IMR-90 (cell line): ENCODE data around the gene PLEKHG1. TPM values are rescaled to one million over a fixed set of nuclear protein-coding genes. Genes with fewer than 3 reads are reported as not detected.

Source experiments
- ATAC-seq: fragments of 200-7000 bp; cut with Tn5 transposase; 2 replicates; pipeline ENCODE4 v1.9.1; 2020; ENCODE audit warnings: low read depth, mild to moderate bottlenecking, moderate library complexity
- BruUV-seq: library from RNA; stranded (reverse); fragments of 400-500 nt; replicated peaks from 2 replicates; lab custom pipeline; 2021; lab: Mats Ljungman, UMichigan
- CTCF ChIA-PET: fragments of 300-600 bp; formaldehyde crosslinking; extraction: SDS; loops from one replicate; lab custom pipeline; 2021; ENCODE audit warnings: antibody characterized with exemption; lab: Yijun Ruan, JAX
- POLR2A ChIA-PET: fragments of 300-600 bp; sonication (Branson Sonifier 250); formaldehyde crosslinking; loops from one replicate; lab custom pipeline; 2022; ENCODE audit warnings: antibody characterized with exemption; ENCODE audit not compliant: unreplicated experiment; lab: Charles Lee
- DNase-seq: peaks from one replicate; pipeline ENCODE4 v3.0.0; 2013
- H2AFZ ChIP-seq: replicated peaks from 2 replicates; pipeline ENCODE3; 2013; ENCODE audit warnings: low read length, mild to moderate bottlenecking; ENCODE audit not compliant: poor library complexity
- H2AK5ac ChIP-seq: 2 replicates; pipeline ENCODE4 v1.6.1; 2013; ENCODE audit warnings: low read depth, low read length, inconsistent platforms
- H2AK9ac ChIP-seq: replicated peaks from 2 replicates; pipeline ENCODE3; 2013; ENCODE audit warnings: mild to moderate bottlenecking, low read depth, low read length, moderate library complexity; ENCODE audit not compliant: poor library complexity
- H2BK120ac ChIP-seq: 2 replicates; pipeline ENCODE4 v1.6.1; 2013; ENCODE audit warnings: low read depth, low read length, inconsistent platforms
- H2BK15ac ChIP-seq: 3 replicates; pipeline ENCODE4 v1.6.1; 2013; ENCODE audit warnings: low read depth, low read length, inconsistent platforms
- H2BK20ac ChIP-seq: 2 replicates; pipeline ENCODE4 v1.6.1; 2013; ENCODE audit warnings: low read depth, mild to moderate bottlenecking, inconsistent platforms, low read length, moderate library complexity
- H2BK5ac ChIP-seq: 2 replicates; pipeline ENCODE4 v1.6.1; 2013; ENCODE audit warnings: mild to moderate bottlenecking, low read depth, low read length, inconsistent platforms; ENCODE audit not compliant: poor library complexity, severe bottlenecking
- H3K14ac ChIP-seq: replicated peaks from 2 replicates; pipeline ENCODE4 v1.6.1; 2013; ENCODE audit warnings: low read depth, low read length, inconsistent platforms
- H3K18ac ChIP-seq: 2 replicates; pipeline ENCODE4 v1.6.1; 2013; ENCODE audit warnings: low read depth, low read length, control low read depth
- H3K23ac ChIP-seq: 2 replicates; pipeline ENCODE4 v1.6.1; 2013; ENCODE audit warnings: low read depth, low read length, inconsistent platforms
- H3K27ac ChIP-seq: 2 replicates; pipeline ENCODE4 v1.5.1; 2013; ENCODE audit warnings: mild to moderate bottlenecking, control low read depth, low read length; ENCODE audit not compliant: insufficient read depth
- H3K27me3 ChIP-seq: 2 replicates; pipeline ENCODE4 v1.6.1; 2013; ENCODE audit warnings: low read length; ENCODE audit not compliant: control insufficient read depth, insufficient read depth
- H3K36me3 ChIP-seq: 2 replicates; pipeline ENCODE4 v1.6.1; 2013; ENCODE audit warnings: low read length, mixed read lengths; ENCODE audit not compliant: control insufficient read depth, insufficient read depth
- H3K4ac ChIP-seq: 2 replicates; pipeline ENCODE4 v1.6.1; 2013; ENCODE audit warnings: low read depth, low read length, inconsistent platforms
- H3K4me1 ChIP-seq: 2 replicates; pipeline ENCODE4 v1.6.1; 2013; ENCODE audit warnings: low read length, mixed read lengths; ENCODE audit not compliant: control insufficient read depth, insufficient read depth
- H3K4me2 ChIP-seq: 2 replicates; pipeline ENCODE4 v1.6.1; 2013; ENCODE audit warnings: low read depth, mild to moderate bottlenecking, control low read depth, low read length, moderate library complexity
- H3K4me3 ChIP-seq: 2 replicates; pipeline ENCODE4 v1.5.1; 2013; ENCODE audit warnings: low read depth, mild to moderate bottlenecking, control low read depth, low read length, moderate library complexity; ENCODE audit not compliant: insufficient read depth
- H3K56ac ChIP-seq: 2 replicates; pipeline ENCODE4 v1.6.1; 2013; ENCODE audit warnings: low read length, inconsistent platforms; ENCODE audit not compliant: insufficient read depth; ENCODE audit errors: extremely low read depth
- H3K79me1 ChIP-seq, 2 experiments: 2 replicates each; pipeline ENCODE4 v1.6.1; 2013; ENCODE audit warnings: low read length in 2 of 2, inconsistent platforms in 1 of 2, low read depth in 1 of 2
- H3K9ac ChIP-seq: 2 replicates; pipeline ENCODE4 v1.6.1; 2013; ENCODE audit warnings: low read depth, low read length, control low read depth
- H3K9me1 ChIP-seq: 2 replicates; pipeline ENCODE4 v1.6.1; 2013; ENCODE audit warnings: low read length, inconsistent platforms; ENCODE audit not compliant: insufficient read depth
- H3K9me3 ChIP-seq: 2 replicates; pipeline ENCODE4 v1.6.1; 2013; ENCODE audit warnings: low read length; ENCODE audit not compliant: control insufficient read depth, insufficient read depth
- H4K20me1 ChIP-seq: 2 replicates; pipeline ENCODE4 v1.6.1; 2013; ENCODE audit warnings: low read length, inconsistent platforms; ENCODE audit not compliant: insufficient read depth
- H4K5ac ChIP-seq: 2 replicates; pipeline ENCODE4 v1.6.1; 2013; ENCODE audit warnings: mild to moderate bottlenecking, low read depth, low read length, control low read depth
- H4K8ac ChIP-seq, 2 experiments: 2 replicates each; pipeline ENCODE4 v1.6.1; 2013; ENCODE audit warnings: low read depth in 2 of 2, low read length in 2 of 2, control low read depth in 1 of 2, inconsistent platforms in 1 of 2
- H4K91ac ChIP-seq: 2 replicates; pipeline ENCODE4 v1.6.1; 2013; ENCODE audit warnings: low read depth, low read length, inconsistent platforms; ENCODE audit not compliant: insufficient read depth
- CEBPB ChIP-seq: IDR thresholded peaks from 2 replicates; pipeline ENCODE4 v1.6.1; 2012; ENCODE audit warnings: low read depth, low read length, improper control_type of control experiment
- CHD1 ChIP-seq: IDR thresholded peaks from 2 replicates; pipeline ENCODE4 v1.6.1; 2012; ENCODE audit warnings: low read depth, low read length, improper control_type of control experiment
- FOS ChIP-seq: fragments of 150-350 bp; IDR thresholded peaks from 2 replicates; pipeline ENCODE4 v1.6.1; 2016; ENCODE audit warnings: low read depth, low read length
- MAZ ChIP-seq: IDR thresholded peaks from 2 replicates; pipeline ENCODE4 v1.6.1; 2012; ENCODE audit warnings: low read depth, mild to moderate bottlenecking, low read length, improper control_type of control experiment, moderate library complexity, borderline replicate concordance
- POLR2A ChIP-seq: IDR thresholded peaks from 2 replicates; pipeline ENCODE4 v1.6.1; 2012; ENCODE audit warnings: mild to moderate bottlenecking, low read depth, low read length
- RAD21 ChIP-seq: IDR thresholded peaks from 2 replicates; pipeline ENCODE4 v1.6.1; 2012; ENCODE audit warnings: low read length, improper control_type of control experiment
- RFX5 ChIP-seq: IDR thresholded peaks from 2 replicates; pipeline ENCODE4 v1.8.0; 2012; ENCODE audit warnings: low read depth, mild to moderate bottlenecking, low read length, moderate library complexity
- WGBS, 2 experiments: methylation state at CpG; one replicate each; pipeline versions ENCODE4 v1.1.5 to v1.1.7; 2013; ENCODE audit warnings: missing lambda C conversion rate in 2 of 2; ENCODE audit not compliant: insufficient read length in 1 of 2; ENCODE audit errors: extremely low coverage in 2 of 2; 5-methylcytosine and 5-hydroxymethylcytosine counted together
- dilution Hi-C: fragments of 300-500 bp; cut with HindIII; formaldehyde crosslinking; loops from one replicate; pipeline ENCODE4 v1.14.3; 2018; ENCODE audit warnings: low sequenced_read_pairs; ENCODE audit not compliant: unreplicated experiment
- in situ Hi-C: fragments of 300-500 bp; cut with MboI; formaldehyde crosslinking; loops from 3 replicates; pipeline ENCODE4 v1.14.3; 2019; ENCODE audit warnings: low sequenced_read_pairs, inconsistent platforms, mixed read lengths
- intact Hi-C: fragments of 100-400 bp; cut with micrococcal nuclease; formaldehyde crosslinking; loops from 2 replicates; pipeline ENCODE4 v1.10.0; 2022
- polyA plus RNA-seq, 3 experiments: library from polyadenylated mRNA; depleted of rRNA; stranded (reverse); fragments of >200 nt; gene quantifications; 2 replicates each; pipeline ENCODE4 v1.2.3, GENCODE V29; 2012; ENCODE audit warnings: low replicate concordance in 1 of 3
- total RNA-seq: library from RNA; depleted of rRNA; stranded (reverse); fragments of >200 nt; gene quantifications from 2 replicates; pipeline ENCODE4 v1.2.3, GENCODE V29; 2012
- TF ChIP-seq, protein P1 (sequence below): fragments of 150-350 bp; IDR thresholded peaks from 2 replicates; pipeline ENCODE4 v1.6.1; 2016; ENCODE audit warnings: low read depth, mild to moderate bottlenecking, low read length, moderate library complexity, borderline replicate concordance
- TF ChIP-seq, protein P2 (sequence below): fragments of 150-350 bp; IDR thresholded peaks from 2 replicates; pipeline ENCODE4 v1.6.1; 2017; ENCODE audit warnings: mild to moderate bottlenecking, antibody characterized with exemption, low read length, low read depth

PLEKHG1 gene
- total and polyA plus RNA-seq, 2 of the 4 experiments (the other 2 are of a cell fraction): 0.09 to 0.36 TPM

GRCh38 chr6:150628908-150629307, 29.2 kb downstream of the PLEKHG1 start:
- TF ChIP-seq RAD21 (no peak), RFX5 (no peak), CHD1 (no peak), FOS (no peak), CEBPB (no peak), POLR2A (no peak), MAZ (no peak)
- TF ChIP-seq, protein P1, sequence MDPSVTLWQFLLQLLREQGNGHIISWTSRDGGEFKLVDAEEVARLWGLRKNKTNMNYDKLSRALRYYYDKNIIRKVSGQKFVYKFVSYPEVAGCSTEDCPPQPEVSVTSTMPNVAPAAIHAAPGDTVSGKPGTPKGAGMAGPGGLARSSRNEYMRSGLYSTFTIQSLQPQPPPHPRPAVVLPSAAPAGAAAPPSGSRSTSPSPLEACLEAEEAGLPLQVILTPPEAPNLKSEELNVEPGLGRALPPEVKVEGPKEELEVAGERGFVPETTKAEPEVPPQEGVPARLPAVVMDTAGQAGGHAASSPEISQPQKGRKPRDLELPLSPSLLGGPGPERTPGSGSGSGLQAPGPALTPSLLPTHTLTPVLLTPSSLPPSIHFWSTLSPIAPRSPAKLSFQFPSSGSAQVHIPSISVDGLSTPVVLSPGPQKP: no peak
- TF ChIP-seq, protein P2, sequence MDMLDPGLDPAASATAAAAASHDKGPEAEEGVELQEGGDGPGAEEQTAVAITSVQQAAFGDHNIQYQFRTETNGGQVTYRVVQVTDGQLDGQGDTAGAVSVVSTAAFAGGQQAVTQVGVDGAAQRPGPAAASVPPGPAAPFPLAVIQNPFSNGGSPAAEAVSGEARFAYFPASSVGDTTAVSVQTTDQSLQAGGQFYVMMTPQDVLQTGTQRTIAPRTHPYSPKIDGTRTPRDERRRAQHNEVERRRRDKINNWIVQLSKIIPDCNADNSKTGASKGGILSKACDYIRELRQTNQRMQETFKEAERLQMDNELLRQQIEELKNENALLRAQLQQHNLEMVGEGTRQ: no peak
- Histone ChIP-seq H2BK15ac (no peak overlapping the region), H3K9ac (no peak overlapping the region), H3K79me1 (no peaks in the 10 kb centered on the region), H3K14ac (no peak overlapping the region), H2BK5ac (no peak overlapping the region), H2BK20ac (no peak overlapping the region), H3K4ac (no peak overlapping the region), H2AFZ (no peak overlapping the region), H4K20me1 (no peaks in the 10 kb centered on the region), H3K27me3 (0 out of 2 replicates have a peak, but pooled peaks cover 1% of the 10 kb centered on the region), H3K4me2 (no peak overlapping the region), H4K8ac (no peak overlapping the region), H3K9me3 (no peaks in the 10 kb centered on the region), H3K23ac (no peak overlapping the region), H3K4me3 (no peak overlapping the region), H3K36me3 (no peaks in the 10 kb centered on the region), H3K9me1 (no peaks in the 10 kb centered on the region), H3K4me1 (peaks cover 8% of the 10 kb centered on the region; the same call in 1 of the 2 replicates), H2BK120ac (no peak overlapping the region), H2AK5ac (no peak overlapping the region), H3K56ac (no peak overlapping the region), H2AK9ac (no peak overlapping the region), H4K5ac (no peak overlapping the region), H3K27ac (no peak overlapping the region), H3K18ac (no peak overlapping the region; the same call in 1 of the 2 replicates), H4K91ac (no peak overlapping the region)
- POLR2A ChIA-PET: no interaction called here
- intact Hi-C loops (no loop called here), dilution Hi-C loops (no loop called here), in situ Hi-C loops (no loop called here)
- ATAC-seq: no peak
- BruUV-seq: no TSS peak
- WGBS, 2 experiments: no CpG with 5 or more reads among the region's 6 CpGs
- CTCF ChIA-PET: no interaction called here
- DNase-seq: no peak
